Measurements from ENCODE around the gene TAF4B.
A peak's percentile ranks its signal among the peaks of the same experiment; 100 is the strongest.
"Not testable (repeated sequence)": the region's sequence is repeated elsewhere in the genome, so short reads cannot be mapped to it uniquely, and the experiment has no call there.

TAF4B gene
- 20.6 to 123 (median 60.4) reads per million in 9 experiments for total RNA-seq

GRCh38 chr18:26226229-26227050, at the start of gene TAF4B:
Gene TAF4B (plus strand): TSS chr18:26226445. CDS start chr18:26226934, 489 bp downstream.
- Mint-ChIP-seq H3K4me3 (peak within 1 kb of the TSS; percentile 87 to 93), H3K4me1 (ENCODE audit: low read depth in 2 of 2) (peaks cover 12 to 15% of the 10 kb centered on the region in 2 donors), H3K36me3 (ENCODE audit: insufficient read depth) (peaks cover 21% of the 10 kb centered on the region), H3K27ac (peak within 1 kb of the TSS; percentile 92 to 95), H3K27me3 (peaks cover 0 to 5% of the 10 kb centered on the region in 2 donors), H3K9me3 (no peaks in the 10 kb centered on the region)
- ATAC-seq (replicated peaks) (peak; percentile 84), DNase-seq (peak; percentile 87 to 89 (median 88))

GRCh38 chr18:26181343-26181826, 44.9 kb upstream of the TAF4B start:
- H3K27me3 Mint-ChIP-seq, result no peaks in the 10 kb centered on the region
- DNase-seq (no peak), ATAC-seq (replicated peaks) (no peak)
- no peaks in the 10 kb centered on the region for H3K36me3 Mint-ChIP-seq (ENCODE audit: insufficient read depth)
- no peak overlapping the region for H3K27ac Mint-ChIP-seq
- no peak overlapping the region for H3K4me3 Mint-ChIP-seq
- no peaks in the 10 kb centered on the region for H3K9me3 Mint-ChIP-seq
- no peaks in the 10 kb centered on the region for H3K4me1 Mint-ChIP-seq (ENCODE audit: low read depth in 2 of 2)

GRCh38 chr18:26183395-26184112, 42.7 kb upstream of the TAF4B start:
- DNase-seq, result no peak
- H3K4me1 Mint-ChIP-seq (ENCODE audit: low read depth in 2 of 2), result no peaks in the 10 kb centered on the region
- H3K4me3 Mint-ChIP-seq, result no peak overlapping the region
- H3K36me3 Mint-ChIP-seq (ENCODE audit: insufficient read depth), result no peaks in the 10 kb centered on the region
- ATAC-seq (replicated peaks), result no peak
- H3K27ac Mint-ChIP-seq, result no peak overlapping the region
- H3K9me3 Mint-ChIP-seq, result no peaks in the 10 kb centered on the region
- no peaks in the 10 kb centered on the region for H3K27me3 Mint-ChIP-seq

GRCh38 chr18:26185267-26185666, 41.0 kb upstream of the TAF4B start:
- Mint-ChIP-seq H3K4me1 (ENCODE audit: low read depth in 2 of 2) (peaks cover 5 to 11% of the 10 kb centered on the region in 2 donors), H3K36me3 (ENCODE audit: insufficient read depth) (no peaks in the 10 kb centered on the region), H3K27me3 (no peaks in the 10 kb centered on the region), H3K4me3 (no peak overlapping the region), H3K27ac (no peak overlapping the region), H3K9me3 (no peaks in the 10 kb centered on the region)
- ATAC-seq (replicated peaks) (no peak), DNase-seq (no peak)

GRCh38 chr18:26190506-26190905, 35.7 kb upstream of the TAF4B start:
- no peaks in the 10 kb centered on the region for H3K27me3 Mint-ChIP-seq
- ATAC-seq (replicated peaks) (peak; percentile 91), DNase-seq (peak; percentile 9 to 27 (median 18))
- H3K36me3 Mint-ChIP-seq (ENCODE audit: insufficient read depth), result no peaks in the 10 kb centered on the region
- peaks cover 7 to 11% of the 10 kb centered on the region in 2 donors for H3K4me1 Mint-ChIP-seq (ENCODE audit: low read depth in 2 of 2)
- peak overlapping the region; percentile 44 to 74 for H3K4me3 Mint-ChIP-seq
- H3K9me3 Mint-ChIP-seq, result no peaks in the 10 kb centered on the region
- peak overlapping the region; percentile 79 to 92 for H3K27ac Mint-ChIP-seq

GRCh38 chr18:26192233-26192632, 34.0 kb upstream of the TAF4B start:
- peaks cover 7 to 11% of the 10 kb centered on the region in 2 donors for H3K4me1 Mint-ChIP-seq (ENCODE audit: low read depth in 2 of 2)
- H3K27ac Mint-ChIP-seq, result peak overlapping the region in 1 of 2 donors; percentile 11
- no peaks in the 10 kb centered on the region for H3K36me3 Mint-ChIP-seq (ENCODE audit: insufficient read depth)
- DNase-seq, result no peak
- no peak overlapping the region for H3K4me3 Mint-ChIP-seq
- H3K9me3 Mint-ChIP-seq, result no peaks in the 10 kb centered on the region
- H3K27me3 Mint-ChIP-seq, result no peaks in the 10 kb centered on the region
- no peak for ATAC-seq (replicated peaks)

- no peak for DNase-seq
- H3K4me1 Mint-ChIP-seq (ENCODE audit: low read depth in 2 of 2), result no peaks in the 10 kb centered on the region
- no peak overlapping the region for H3K27ac Mint-ChIP-seq
- no peaks in the 10 kb centered on the region for H3K27me3 Mint-ChIP-seq
- ATAC-seq (replicated peaks), result no peak
- no peaks in the 10 kb centered on the region for H3K36me3 Mint-ChIP-seq (ENCODE audit: insufficient read depth)
- no peaks in the 10 kb centered on the region for H3K9me3 Mint-ChIP-seq
- H3K4me3 Mint-ChIP-seq, result no peak overlapping the region
Observed at GRCh38 chr18:26196605-26197004, 29.6 kb upstream of the TAF4B start.

GRCh38 chr18:26202001-26202400, 24.2 kb upstream of the TAF4B start:
- H3K27ac Mint-ChIP-seq; H3K36me3 Mint-ChIP-seq (ENCODE audit: insufficient read depth); H3K4me1 Mint-ChIP-seq (ENCODE audit: low read depth in 2 of 2); H3K4me3 Mint-ChIP-seq; H3K9me3 Mint-ChIP-seq; DNase-seq; ATAC-seq (replicated peaks): not testable (repeated sequence)
- peaks cover 0 to 12% of the 10 kb centered on the region in 2 donors for H3K27me3 Mint-ChIP-seq

GRCh38 chr18:26205318-26205717, 20.9 kb upstream of the TAF4B start:
- no peaks in the 10 kb centered on the region for H3K4me1 Mint-ChIP-seq (ENCODE audit: low read depth in 2 of 2)
- H3K4me3 Mint-ChIP-seq, result no peak overlapping the region
- ATAC-seq (replicated peaks) (no peak), DNase-seq (no peak)
- H3K36me3 Mint-ChIP-seq (ENCODE audit: insufficient read depth), result no peaks in the 10 kb centered on the region
- peaks cover 0 to 12% of the 10 kb centered on the region in 2 donors for H3K27me3 Mint-ChIP-seq
- H3K9me3 Mint-ChIP-seq, result no peaks in the 10 kb centered on the region
- no peak overlapping the region for H3K27ac Mint-ChIP-seq

- no peak for DNase-seq
- Mint-ChIP-seq H3K27ac (no peak overlapping the region), H3K27me3 (peaks cover 0 to 12% of the 10 kb centered on the region in 2 donors)
Observed at GRCh38 chr18:26206488-26206887, 19.8 kb upstream of the TAF4B start.

GRCh38 chr18:26207937-26208336, 18.3 kb upstream of the TAF4B start:
- no peak for ATAC-seq (replicated peaks)
- Mint-ChIP-seq H3K4me3 (no peak overlapping the region), H3K27ac (no peak overlapping the region), H3K27me3 (peaks cover 0 to 12% of the 10 kb centered on the region in 2 donors), H3K9me3 (no peaks in the 10 kb centered on the region), H3K4me1 (ENCODE audit: low read depth in 2 of 2) (no peaks in the 10 kb centered on the region), H3K36me3 (ENCODE audit: insufficient read depth) (no peaks in the 10 kb centered on the region)
- DNase-seq, result no peak

More at GRCh38 chr18:26206488-26206887, 19.8 kb upstream of the TAF4B start:
- H3K9me3 Mint-ChIP-seq, result no peaks in the 10 kb centered on the region
- no peak for ATAC-seq (replicated peaks)
- H3K36me3 Mint-ChIP-seq (ENCODE audit: insufficient read depth), result no peaks in the 10 kb centered on the region
- H3K4me1 Mint-ChIP-seq (ENCODE audit: low read depth in 2 of 2), result no peaks in the 10 kb centered on the region
- no peak overlapping the region for H3K4me3 Mint-ChIP-seq

GRCh38 chr18:26208977-26209376, 17.3 kb upstream of the TAF4B start:
- ATAC-seq (replicated peaks) (no peak), DNase-seq (no peak)
- H3K27me3 Mint-ChIP-seq, result peaks cover 0 to 9% of the 10 kb centered on the region in 2 donors
- H3K27ac Mint-ChIP-seq, result no peak overlapping the region
- no peaks in the 10 kb centered on the region for H3K9me3 Mint-ChIP-seq
- H3K36me3 Mint-ChIP-seq (ENCODE audit: insufficient read depth), result no peaks in the 10 kb centered on the region
- no peak overlapping the region for H3K4me3 Mint-ChIP-seq
- H3K4me1 Mint-ChIP-seq (ENCODE audit: low read depth in 2 of 2), result no peaks in the 10 kb centered on the region

- H3K4me1 Mint-ChIP-seq (ENCODE audit: low read depth in 2 of 2), result peaks cover 0 to 3% of the 10 kb centered on the region in 2 donors
- ATAC-seq (replicated peaks) (no peak), DNase-seq (no peak)
- H3K4me3 Mint-ChIP-seq, result no peak overlapping the region
- H3K36me3 Mint-ChIP-seq (ENCODE audit: insufficient read depth), result no peaks in the 10 kb centered on the region
- H3K27me3 Mint-ChIP-seq, result peaks cover 0 to 4% of the 10 kb centered on the region in 2 donors
- no peak overlapping the region for H3K27ac Mint-ChIP-seq
- no peaks in the 10 kb centered on the region for H3K9me3 Mint-ChIP-seq
Observed at GRCh38 chr18:26210147-26210546, 16.1 kb upstream of the TAF4B start.

Measured in effector memory CD8-positive, alpha-beta T cell (primary cell).